Left colon (tissue), 2 donors: ENCODE data around the gene AFDN. TPM values are rescaled to one million over a fixed set of nuclear protein-coding genes. Genes with fewer than 3 reads are reported as not detected.

Source experiments
- ATAC-seq: fragments of 200-7000 bp; cut with Tn5 transposase; one replicate; pipeline ENCODE4 v1.9.1; 2020; ENCODE audit warnings: mild to moderate bottlenecking, moderate library complexity
- DNase-seq, 2 donors: peaks; one replicate each; pipeline ENCODE4 v3.0.0-alpha.2; 2020
- intact Hi-C, 2 donors: fragments of 100-400 bp; cut with DNase I in 1 of 2; cut with micrococcal nuclease in 1 of 2; formaldehyde crosslinking; loops; one replicate each; pipeline versions ENCODE4 v1.11.2 to v1.14.0; 2022; cut with DNase I, micrococcal nuclease
- total RNA-seq, 2 donors: library from RNA; stranded (reverse); fragmentation: NEBNext Ultra II Directional; extraction: Animal tissue kit (Norgen Biotek cat#: 25700); gene quantifications; one replicate each; pipeline ENCODE4 v1.2.1, GENCODE V29; 2021
- donor health status: DM: no; HTN: no; CAD: no.
- donor health status: DM: yes; HTN: yes; CAD: no.

AFDN gene
- total RNA-seq, 2 donors from 2014 or later = 194 to 228 TPM

DNA sequence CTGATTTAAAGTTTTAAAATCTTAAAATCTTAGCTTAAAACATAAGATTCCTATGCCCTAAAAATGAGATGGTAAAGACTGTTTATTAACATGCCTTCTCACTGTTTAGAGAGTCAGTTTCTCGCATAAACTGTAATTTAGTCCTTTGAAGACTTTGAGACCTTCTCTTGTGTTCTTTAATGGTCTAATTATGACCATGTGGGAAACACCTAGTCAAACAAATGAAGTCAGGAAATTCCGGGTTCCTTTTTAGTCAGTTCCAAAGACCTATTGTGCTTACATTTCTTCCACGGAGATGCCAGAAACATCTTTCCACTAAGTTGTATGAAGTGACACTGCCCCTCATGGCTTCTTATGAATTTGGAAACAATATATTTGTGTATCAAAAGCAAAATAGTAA lies 106.6 kb downstream of the AFDN start:
- no peak for DNase-seq
- ATAC-seq = peak; percentile 62
- intact Hi-C loops = no loop called here

- intact Hi-C loops = no loop called here
- DNase-seq (no peak), ATAC-seq (peak; percentile 20)
Observed at GRCh38 chr6:167933847-167934246, 107.1 kb downstream of the AFDN start.

- DNase-seq (peak in 1 of 2 donors; percentile 44), ATAC-seq (peak; percentile 31)
- intact Hi-C loops = no loop called here
Observed at GRCh38 chr6:167934426-167934864, 107.7 kb downstream of the AFDN start.

DNA sequence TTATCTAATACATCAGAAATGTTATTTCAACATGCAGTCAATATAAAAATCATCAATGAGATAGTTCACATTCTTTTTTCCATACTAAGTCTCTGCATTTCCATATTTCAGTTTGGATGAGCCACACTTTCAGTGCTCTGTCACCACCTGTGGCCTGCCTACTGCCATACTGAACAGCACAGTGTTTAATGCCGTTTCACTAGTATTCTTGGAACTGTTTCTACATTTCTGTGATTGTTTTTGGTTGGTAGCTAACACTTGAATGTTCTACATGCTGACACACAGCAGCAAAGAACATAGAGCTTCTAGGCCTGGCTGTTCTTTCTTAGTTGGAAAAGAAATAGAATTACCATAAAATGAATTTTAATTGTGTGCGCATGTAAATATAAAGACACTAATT lies 109.3 kb downstream of the AFDN start:
- ATAC-seq = no peak
- intact Hi-C loops = no loop called here
- no peak for DNase-seq

DNA sequence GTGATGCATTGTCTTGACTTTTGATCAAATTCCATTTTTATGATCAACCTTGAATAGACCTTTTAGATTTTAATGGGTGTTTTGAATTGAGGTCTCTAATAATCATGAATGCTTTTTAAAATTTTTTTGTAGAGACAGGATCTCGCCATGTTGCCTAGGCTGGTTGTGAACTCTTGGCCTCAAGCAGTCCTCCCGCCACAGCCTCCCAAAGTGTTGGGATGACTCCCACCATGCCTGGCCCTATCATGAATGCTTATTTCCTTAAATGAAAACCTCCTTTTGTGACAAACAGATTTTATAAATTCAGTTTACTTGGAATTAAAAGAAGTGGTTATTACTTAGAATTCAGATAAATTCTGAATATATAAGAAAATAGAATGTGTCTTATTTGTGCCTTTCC lies 110.6 kb downstream of the AFDN start:
- DNase-seq = no peak
- no peak for ATAC-seq
- intact Hi-C loops = no loop called here

- DNase-seq (no peak), ATAC-seq (peak; percentile 53)
- intact Hi-C loops = no loop called here
Observed at GRCh38 chr6:167937948-167938911, 111.5 kb downstream of the AFDN start.

- ATAC-seq = no peak
- DNase-seq = no peak
- intact Hi-C loops = no loop called here
Observed at GRCh38 chr6:167941822-167942221, 115.1 kb downstream of the AFDN start.

DNA sequence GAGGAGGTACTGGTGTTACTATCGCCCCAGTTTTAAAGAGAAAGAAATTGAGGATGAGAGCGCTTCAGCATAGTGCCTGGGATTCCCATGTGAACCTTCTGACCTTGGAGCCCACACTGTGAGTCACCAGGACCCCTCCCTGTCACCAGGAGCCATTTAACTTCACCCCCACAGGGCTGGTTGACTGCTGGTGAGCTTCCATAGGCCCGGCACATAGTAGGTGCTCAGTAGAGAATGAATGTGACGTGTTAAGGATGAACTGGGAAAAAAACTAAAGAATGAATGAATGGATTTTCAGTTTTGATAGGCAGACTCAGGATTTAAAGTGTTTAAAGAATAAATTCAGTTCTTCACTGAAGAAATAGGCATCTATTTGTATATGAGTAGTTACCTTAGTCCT lies 117.4 kb downstream of the AFDN start:
- ATAC-seq (no peak), DNase-seq (no peak)
- intact Hi-C loops = no loop called here

DNA sequence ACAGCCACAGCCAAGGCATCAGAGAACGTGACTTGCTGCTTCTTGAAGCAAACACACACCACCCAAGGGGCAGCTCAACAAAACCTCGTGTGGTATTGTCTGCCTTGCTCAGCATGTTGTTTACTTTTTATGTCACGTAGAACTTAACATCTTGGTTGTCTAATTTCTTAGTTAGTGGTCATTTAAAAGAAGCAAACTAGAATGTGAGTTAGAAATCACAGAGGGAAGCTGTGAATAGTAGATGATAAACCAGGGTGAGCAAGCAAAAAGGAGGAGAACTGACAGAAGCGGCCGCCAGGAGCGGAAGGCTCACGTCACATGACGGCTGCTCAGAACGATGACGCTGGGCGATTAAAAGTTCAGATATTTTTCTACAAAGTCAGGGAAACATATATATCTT lies 119.3 kb downstream of the AFDN start:
- intact Hi-C loops = no loop called here
- no peak for ATAC-seq
- no peak for DNase-seq

DNA sequence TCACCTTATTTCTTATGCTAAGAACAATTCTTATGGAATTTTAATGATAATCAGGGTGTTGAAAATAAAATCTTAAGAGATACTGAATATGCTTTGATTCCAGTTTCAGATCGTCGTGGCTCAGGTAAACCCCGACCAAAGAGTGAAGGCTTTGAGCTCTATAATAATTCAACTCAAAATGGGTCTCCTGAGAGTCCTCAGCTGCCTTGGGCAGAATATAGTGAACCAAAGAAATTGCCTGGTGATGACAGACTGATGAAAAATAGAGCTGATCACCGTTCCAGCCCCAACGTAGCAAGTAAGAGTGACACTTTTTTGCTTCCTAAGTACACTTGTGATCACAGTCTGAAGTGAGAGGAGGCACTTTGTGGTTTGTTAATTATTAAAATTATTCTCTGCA lies 119.9 kb downstream of the AFDN start:
- no peak for ATAC-seq
- no peak for DNase-seq
- intact Hi-C loops = no loop called here

DNA sequence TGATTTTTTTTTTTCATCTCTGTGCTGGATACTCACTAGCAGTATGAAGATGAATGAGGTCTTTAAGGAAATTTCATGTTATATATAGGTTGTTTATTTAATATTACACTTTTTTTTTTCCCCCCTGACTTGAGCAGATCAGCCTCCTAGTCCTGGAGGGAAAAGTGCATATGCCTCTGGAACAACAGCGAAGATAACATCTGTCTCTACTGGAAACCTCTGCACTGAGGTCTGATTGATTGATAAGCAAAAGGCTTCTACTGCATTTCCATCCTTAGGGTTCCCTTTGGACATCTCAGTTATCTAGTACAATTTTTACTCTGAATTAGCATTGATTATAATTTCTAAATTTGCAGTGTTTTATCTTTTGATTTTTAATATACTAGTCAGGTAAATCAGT lies 121.0 kb downstream of the AFDN start:
- ATAC-seq = no peak
- DNase-seq = no peak

DNA sequence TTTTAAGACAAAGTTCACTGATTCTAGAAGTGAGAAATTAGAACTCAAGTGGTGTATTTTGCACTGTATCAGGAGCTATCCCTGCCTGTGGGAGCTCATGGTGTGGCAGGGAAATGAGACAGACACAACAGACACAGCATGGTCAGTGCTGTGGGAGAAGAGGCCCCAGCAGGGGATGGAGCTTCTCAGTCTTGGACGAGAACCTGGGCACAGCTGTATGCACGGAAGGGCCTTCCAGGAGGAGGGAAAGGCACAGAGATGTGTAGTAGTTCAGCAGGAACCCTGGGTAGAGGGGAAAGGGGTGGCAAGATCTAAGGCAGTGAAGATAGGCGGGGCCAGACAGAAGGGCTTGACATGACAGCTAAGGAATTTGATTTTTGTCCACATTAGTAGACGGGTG lies 122.0 kb downstream of the AFDN start:
- ATAC-seq = no peak
- DNase-seq = no peak
- intact Hi-C loops = no loop called here

More for the DNA sequence above, 121.0 kb downstream of the AFDN start:
- intact Hi-C loops = no loop called here

DNA sequence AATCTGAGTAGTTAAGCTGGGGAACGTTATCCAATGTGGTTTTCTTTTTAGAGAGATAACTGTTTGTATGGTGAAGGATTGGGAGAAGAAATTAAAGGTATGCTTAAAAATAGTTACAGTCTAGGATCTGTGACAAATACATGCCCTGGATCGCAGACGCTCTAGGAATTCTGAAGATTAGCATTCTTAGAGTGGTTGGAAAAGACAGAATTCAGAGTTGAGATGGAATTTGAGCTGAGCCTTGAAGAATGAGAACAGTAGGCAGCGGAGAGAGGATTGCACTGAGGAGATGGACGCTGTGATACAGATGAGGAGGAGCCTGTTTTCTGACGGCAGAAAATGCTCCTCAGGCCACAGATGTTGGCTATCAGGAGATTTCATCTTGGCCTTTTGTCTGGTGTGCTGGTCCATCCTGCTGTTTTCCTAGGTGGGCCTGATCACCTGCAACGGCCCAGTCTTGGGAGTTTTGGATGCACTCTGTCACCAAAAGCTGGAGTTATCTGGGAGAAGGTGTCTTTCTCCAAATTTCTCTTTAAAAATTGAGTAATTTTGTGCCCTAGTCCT lies 122.5 kb downstream of the AFDN start:
- DNase-seq (no peak), ATAC-seq (no peak)
- intact Hi-C loops = no loop called here

DNA sequence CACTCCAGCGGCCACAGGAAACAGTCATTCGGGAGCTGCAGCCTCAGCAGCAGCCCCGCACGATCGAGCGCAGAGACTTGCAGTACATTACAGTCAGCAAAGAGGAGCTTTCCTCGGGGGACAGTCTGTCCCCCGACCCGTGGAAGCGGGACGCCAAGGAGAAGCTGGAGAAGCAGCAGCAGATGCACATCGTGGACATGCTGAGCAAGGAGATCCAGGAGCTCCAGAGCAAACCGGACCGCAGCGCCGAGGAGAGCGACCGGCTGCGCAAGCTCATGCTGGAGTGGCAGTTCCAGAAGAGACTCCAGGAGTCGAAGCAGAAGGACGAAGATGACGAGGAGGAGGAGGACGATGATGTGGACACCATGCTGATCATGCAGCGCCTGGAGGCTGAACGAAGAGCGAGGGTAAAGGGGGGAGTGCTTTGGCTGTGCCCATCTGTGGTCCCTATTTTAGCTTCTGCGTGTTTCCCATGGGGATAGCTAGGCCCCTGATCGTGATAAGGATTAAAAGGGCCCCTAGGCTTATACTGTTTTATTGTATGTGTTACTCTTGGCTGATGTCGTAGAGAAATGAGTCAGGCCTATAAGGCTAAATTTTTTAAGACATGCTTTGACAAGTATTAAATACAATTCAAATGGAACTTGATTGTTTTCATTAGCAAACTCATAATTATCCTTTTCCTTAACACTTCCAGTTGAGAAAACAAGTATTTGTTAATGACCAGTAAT lies 125.2 kb downstream of the AFDN start:
- intact Hi-C loops = no loop called here
- DNase-seq (no peak), ATAC-seq (no peak)

GRCh38 chr6:167952512-167952859 lies 125.8 kb downstream of the AFDN start:
- intact Hi-C loops = no loop called here
- peak; percentile 63 for ATAC-seq

GRCh38 chr6:167953551-167953950 lies 126.8 kb downstream of the AFDN start:
- ATAC-seq = no peak
- intact Hi-C loops = no loop called here

More at GRCh38 chr6:167952512-167952859, 125.8 kb downstream of the AFDN start:
- DNase-seq = no peak

DNA sequence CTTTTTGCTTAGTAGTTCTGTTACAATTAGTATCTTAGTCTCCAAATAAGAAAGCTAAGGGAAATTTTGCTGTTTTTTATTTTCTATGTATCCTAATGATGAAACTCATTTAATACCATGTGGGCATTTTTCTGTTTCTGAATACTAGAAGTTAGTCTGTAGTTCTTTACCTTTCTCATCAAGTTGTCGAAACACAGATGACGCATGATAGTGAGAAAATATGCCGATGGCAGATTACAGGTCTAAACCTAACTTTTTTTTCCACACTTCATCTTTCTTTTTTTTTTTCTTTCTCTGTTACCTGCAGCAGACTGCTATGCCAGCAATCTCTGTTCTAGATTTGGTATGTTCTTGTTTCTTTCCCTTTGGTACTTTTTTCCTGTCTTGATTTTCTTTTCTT lies 127.4 kb downstream of the AFDN start:
- intact Hi-C loops = no loop called here
- ATAC-seq = no peak
- DNase-seq = no peak

More at GRCh38 chr6:167953551-167953950, 126.8 kb downstream of the AFDN start:
- no peak for DNase-seq

- DNase-seq (no peak), ATAC-seq (no peak)
- intact Hi-C loops = no loop called here
Observed at GRCh38 chr6:167956491-167956890, 129.8 kb downstream of the AFDN start.

- intact Hi-C loops = no loop called here
- DNase-seq (no peak), ATAC-seq (peak; percentile 14)
Observed at GRCh38 chr6:167956983-167957492, 130.3 kb downstream of the AFDN start.

DNA sequence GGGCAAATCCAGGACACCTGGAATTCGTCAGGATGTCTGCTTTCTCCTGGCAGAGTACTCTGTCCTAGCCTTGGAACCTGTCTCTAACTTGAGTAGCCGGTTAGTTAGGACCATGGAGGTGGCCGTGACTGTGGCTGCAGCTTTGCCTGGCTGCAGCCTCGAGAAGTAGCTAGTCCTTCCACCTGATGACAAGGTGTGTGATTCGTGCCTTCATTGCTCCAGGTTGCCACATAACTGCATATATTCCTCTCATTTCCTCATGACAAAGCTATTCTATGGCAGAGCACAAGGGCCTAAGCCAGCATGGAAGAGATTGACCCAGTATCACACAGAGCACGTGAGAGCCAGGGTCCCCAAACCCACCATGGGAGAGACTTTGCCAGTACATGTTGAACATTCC lies 130.9 kb downstream of the AFDN start:
- ATAC-seq (peak; percentile 39), DNase-seq (no peak)
- intact Hi-C loops = no loop called here
